Central memory CD4-positive, alpha-beta T cell (primary cell): Measurements from ENCODE around the gene RPTOR.
"Not testable (repeated sequence)": the region's sequence is repeated elsewhere in the genome, so short reads cannot be mapped to it uniquely, and the experiment has no call there.

Source experiments
- DNase-seq: peaks from one replicate; pipeline ENCODE4 v3.0.0; 2022

The RPTOR gene

GRCh38 chr17:80696456-80696855 lies 151.8 kb downstream of the RPTOR start:
- DNase-seq, result no peak

- DNase-seq, result no peak
Measured at GRCh38 chr17:80696964-80697363, 152.3 kb downstream of the RPTOR start.

GRCh38 chr17:80698297-80698696 lies 153.7 kb downstream of the RPTOR start:
- DNase-seq, result no peak

- DNase-seq, result not testable (repeated sequence)
Measured at GRCh38 chr17:80699205-80699604, 154.6 kb downstream of the RPTOR start.

DNA sequence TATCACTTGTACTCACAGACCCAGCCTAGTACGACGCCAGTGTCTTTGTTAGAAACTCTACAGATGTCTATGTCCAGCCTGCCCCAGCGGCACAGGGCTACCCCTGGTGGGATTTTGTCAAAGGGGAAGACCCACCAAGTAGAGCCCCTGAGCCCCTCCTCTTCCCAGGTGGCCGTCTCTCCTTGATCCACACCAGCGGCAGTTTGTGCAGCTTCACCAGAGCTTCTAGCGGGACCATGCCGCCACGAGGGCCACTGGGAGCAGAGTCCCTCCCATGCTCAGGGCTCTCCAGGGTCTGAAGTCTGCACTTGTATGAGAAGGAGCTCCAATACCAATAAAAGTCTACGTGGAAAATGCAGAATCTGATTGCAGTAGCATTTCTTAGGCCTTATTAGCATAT lies 157.1 kb downstream of the RPTOR start:
- DNase-seq, result no peak

DNA sequence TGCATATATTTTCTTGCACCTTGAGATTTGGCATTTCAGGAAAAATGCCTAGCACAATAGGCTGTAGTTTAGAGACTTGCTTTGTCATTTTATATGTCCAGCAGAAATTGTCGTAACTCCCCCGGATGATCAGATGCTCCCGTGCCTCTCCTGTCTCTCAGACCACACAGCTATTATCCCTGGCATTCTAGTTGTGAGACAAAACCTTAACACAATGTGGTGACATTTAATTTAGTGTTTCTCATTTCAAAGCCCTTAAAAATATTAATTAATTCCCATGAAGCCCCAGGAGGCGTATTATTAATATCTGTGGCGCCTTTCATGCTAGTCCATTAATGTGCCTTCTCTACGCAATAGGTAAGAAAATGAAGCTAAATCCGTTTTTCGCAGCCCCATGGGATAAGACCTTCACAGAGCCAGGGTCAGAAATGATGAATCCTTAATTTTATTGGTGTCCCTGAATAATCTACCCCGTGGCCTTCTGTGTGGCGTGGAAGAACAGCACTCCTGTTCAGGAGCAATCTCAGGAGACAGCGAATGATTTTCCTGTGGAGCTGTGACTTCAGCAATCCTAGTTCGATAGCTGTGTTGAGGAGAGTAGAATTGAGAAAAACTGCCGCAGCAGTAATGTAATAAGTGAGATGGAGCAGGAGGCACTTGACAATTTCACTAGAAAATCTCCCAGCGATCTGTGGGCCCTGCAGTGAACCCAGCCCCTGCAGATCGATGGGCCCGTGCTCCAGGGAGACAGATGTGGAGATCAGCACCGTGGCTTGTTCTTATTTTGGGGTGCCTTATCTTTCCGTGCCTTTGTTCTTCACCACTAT lies 157.9 kb downstream of the RPTOR start:
- DNase-seq, result no peak

DNA sequence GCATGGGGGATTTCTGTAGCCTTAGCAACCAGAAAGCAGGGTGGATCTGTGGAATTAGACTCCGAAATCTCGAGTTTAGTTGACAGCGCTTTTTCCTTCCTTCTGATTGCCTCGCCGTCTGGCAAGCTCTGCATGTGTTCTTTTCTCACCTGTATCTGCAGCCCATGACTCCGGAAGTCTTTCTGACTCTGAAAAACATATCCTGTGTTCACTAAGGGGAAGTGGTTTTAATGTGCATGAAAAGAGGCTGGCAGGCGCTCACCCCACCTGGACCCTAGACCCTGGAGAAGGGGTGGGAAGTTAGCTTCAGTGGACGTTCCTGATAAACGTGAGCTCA lies 158.5 kb downstream of the RPTOR start:
- DNase-seq, result peak; percentile 36

- DNase-seq, result no peak
Measured at GRCh38 chr17:80704381-80704819, 159.8 kb downstream of the RPTOR start.

GRCh38 chr17:80704894-80705293 lies 160.3 kb downstream of the RPTOR start:
- no peak for DNase-seq

GRCh38 chr17:80705988-80706387 lies 161.3 kb downstream of the RPTOR start:
- DNase-seq, result no peak

DNA sequence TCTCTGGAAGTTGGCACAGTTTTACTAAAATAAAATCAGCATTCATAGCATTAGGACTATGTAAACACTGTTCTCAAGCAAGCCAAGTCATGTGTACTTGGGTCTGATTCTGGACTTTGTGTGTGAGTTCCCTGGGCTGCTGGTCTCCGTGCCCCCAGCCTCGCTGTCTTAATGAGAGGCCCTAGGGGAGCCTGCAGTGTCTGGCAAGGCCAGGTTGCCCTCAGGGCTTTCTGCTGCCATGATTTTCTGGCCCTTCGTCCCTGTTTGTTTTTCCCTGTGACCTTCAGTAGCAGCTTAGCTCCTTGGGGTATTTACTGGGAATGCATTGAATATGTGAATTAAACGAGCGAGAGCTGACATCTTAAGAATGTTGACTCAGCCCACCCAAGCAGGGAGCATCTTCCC lies 161.8 kb downstream of the RPTOR start:
- DNase-seq, result no peak

GRCh38 chr17:80708480-80708879 lies 163.8 kb downstream of the RPTOR start:
- DNase-seq, result no peak

GRCh38 chr17:80709090-80709695 lies 164.6 kb downstream of the RPTOR start:
- DNase-seq, result no peak

- no peak for DNase-seq
Measured at GRCh38 chr17:80710714-80711302, 166.2 kb downstream of the RPTOR start.

- no peak for DNase-seq
Measured at GRCh38 chr17:80712089-80712488, 167.5 kb downstream of the RPTOR start.

DNA sequence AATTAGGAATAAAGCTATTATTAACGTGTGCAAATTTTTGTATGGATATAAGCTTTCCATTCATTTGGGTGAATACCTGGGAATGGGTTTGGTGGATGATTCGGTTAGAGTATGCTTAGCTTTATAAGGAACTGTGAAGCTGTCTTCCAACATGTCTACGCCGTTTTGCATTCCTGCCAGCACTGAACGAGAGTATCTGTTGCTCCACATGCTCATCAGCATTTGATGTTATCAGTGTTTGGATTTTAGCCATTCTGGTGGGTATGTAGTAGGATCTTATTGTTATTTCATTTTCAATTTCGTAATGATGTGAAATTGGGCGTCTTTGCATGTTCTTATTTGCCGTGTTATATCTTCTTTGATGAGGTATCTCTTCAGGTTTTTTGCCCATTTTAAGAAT lies 168.0 kb downstream of the RPTOR start:
- DNase-seq, result no peak

DNA sequence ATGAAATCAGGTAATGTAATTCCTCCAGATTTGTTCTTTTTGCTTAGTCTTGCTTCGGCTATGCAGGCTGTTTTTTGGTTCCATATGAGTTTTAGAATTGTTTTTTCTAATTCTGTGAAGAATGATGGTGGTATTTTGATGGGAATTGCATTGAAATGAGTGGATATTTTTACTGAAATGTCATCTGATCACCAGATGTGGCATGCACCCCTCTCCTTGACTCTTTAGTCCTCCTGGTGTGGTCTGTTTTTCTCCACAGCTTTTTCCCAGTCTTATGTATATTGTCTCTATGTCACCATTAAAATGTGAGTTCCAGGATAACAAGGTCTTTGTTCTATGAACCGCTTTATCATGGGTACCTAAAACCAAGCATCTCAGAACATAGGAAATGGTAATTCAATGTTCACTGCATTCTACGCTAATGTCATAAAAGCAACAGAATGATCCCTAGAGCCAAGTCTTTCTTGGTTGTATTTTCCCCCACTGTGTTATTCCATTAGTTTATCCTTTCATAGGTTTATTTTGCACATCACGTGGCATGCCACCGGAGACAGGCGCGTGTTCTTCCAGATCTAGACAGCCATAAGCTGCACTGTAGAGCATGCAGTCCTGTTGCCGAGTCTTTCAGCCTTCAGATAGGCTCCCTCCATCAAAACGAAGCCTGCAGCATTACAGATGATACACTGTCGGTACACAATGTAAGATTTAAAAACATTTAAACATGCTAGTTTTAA lies 172.5 kb downstream of the RPTOR start:
- DNase-seq, result no peak

- no peak for DNase-seq
Measured at GRCh38 chr17:80717720-80718083, 173.1 kb downstream of the RPTOR start.

GRCh38 chr17:80718428-80718827 lies 173.8 kb downstream of the RPTOR start:
- no peak for DNase-seq

- DNase-seq, result no peak
Measured at GRCh38 chr17:80719449-80719848, 174.8 kb downstream of the RPTOR start.

DNA sequence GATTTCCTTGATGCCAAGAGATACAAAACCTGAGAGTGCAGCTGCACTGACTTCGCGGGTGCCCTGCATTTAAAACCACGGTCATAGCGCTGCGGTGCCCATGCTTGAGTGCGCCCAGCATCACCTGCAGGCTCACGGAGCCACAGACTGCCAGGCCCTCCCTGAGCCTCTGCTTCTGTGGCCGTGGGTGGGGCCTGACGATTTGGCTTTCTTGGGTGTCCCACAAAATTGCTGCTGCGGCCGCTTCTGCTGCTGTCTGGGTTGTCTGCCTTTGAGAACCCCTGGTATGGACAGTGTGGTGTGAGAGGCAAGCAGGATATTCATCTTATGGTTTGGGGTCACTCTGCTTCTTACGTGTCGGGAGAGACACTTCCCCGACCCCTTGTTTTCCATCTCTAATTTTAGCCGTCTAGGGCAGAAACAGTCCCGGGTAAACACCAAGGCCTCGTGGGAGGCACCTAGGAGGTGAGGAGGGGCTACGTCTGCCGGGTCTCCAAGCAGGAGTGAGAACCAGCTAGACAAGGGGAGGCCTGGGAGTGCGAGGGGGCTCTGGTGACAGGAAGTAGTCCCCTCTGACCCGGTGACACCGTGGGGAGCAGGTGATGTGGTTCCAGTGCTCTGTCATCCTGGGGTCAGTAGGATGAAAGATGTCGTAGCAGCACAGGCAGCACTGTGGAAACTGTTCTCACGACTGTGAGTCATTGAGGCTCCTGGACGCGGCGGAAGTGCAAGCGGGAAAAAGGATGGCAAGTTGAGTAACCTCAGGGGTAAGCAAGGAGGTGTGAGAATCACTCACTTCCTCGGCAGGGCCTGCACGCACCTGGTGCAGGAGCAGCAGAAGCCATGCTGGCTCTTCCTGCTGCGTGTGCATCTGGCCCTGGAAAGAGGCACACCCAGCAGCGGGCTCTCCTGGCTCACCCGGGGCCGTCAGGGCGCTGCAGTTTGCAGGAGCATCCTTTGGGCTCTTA lies 176.3 kb downstream of the RPTOR start:
- peak; percentile 66 for DNase-seq

GRCh38 chr17:80722661-80723060 lies 178.0 kb downstream of the RPTOR start:
- DNase-seq, result no peak
